PC-3 (cell line): ENCODE results near the gene AARS2. TPM values are rescaled to one million over a fixed set of nuclear protein-coding genes. Genes with fewer than 3 reads are reported as not detected.

ENCODE experiments used
- ATAC-seq: fragments of 200-7000 bp; cut with Tn5 transposase; 2 replicates; pipeline ENCODE4 v1.9.1; 2020; ENCODE audit warnings: mild to moderate bottlenecking, moderate library complexity
- BruUV-seq: library from RNA; stranded (reverse); fragments of 400-500 nt; replicated peaks from 2 replicates; lab custom pipeline; 2021; lab: Mats Ljungman, UMichigan
- CTCF ChIA-PET: fragments of 300-600 bp; sonication (Branson Sonifier 250); formaldehyde crosslinking; loops from one replicate; lab custom pipeline; 2022; ENCODE audit warnings: antibody characterized with exemption; lab: Charles Lee
- POLR2A ChIA-PET: fragments of 300-600 bp; sonication (Branson Sonifier 250); formaldehyde crosslinking; loops from one replicate; lab custom pipeline; 2022; ENCODE audit warnings: antibody characterized with exemption; ENCODE audit not compliant: unreplicated experiment; lab: Charles Lee
- DNase-seq: peaks from one replicate; pipeline ENCODE4 v3.0.0-alpha.2; 2015
- H2AFZ ChIP-seq: fragments of 300-600 bp; sonication (generic); 2 replicates; pipeline ENCODE4 v1.6.0; 2016; ENCODE audit warnings: antibody characterized with exemption, low read length
- H3F3A ChIP-seq: fragments of 300-600 bp; sonication (generic); one replicate; pipeline ENCODE4 v1.6.0; 2017; ENCODE audit warnings: antibody characterized with exemption, low read length, control low read depth, mild to moderate bottlenecking; ENCODE audit not compliant: unreplicated experiment
- H3K27ac ChIP-seq: fragments of 300-600 bp; sonication (generic); 2 replicates; pipeline ENCODE4 v1.5.1; 2016; ENCODE audit warnings: mild to moderate bottlenecking, low read length
- H3K27me3 ChIP-seq: fragments of 300-600 bp; sonication (generic); 2 replicates; pipeline ENCODE4 v1.6.1; 2016; ENCODE audit warnings: low read length, mixed read lengths
- H3K36me3 ChIP-seq: fragments of 300-600 bp; sonication (generic); 2 replicates; pipeline ENCODE4 v1.6.1; 2016; ENCODE audit warnings: low read depth, mixed run types, low read length, mixed read lengths
- H3K4me1 ChIP-seq: fragments of 300-600 bp; sonication (generic); 2 replicates; pipeline ENCODE4 v1.5.1; 2016; ENCODE audit warnings: low read length; ENCODE audit not compliant: insufficient read depth
- H3K4me2 ChIP-seq: fragments of 300-600 bp; sonication (generic); 2 replicates; pipeline ENCODE4 v1.6.0; 2016; ENCODE audit warnings: low read length
- H3K4me3 ChIP-seq: fragments of 300-600 bp; sonication (generic); 2 replicates; pipeline ENCODE4 v1.5.1; 2016; ENCODE audit warnings: mild to moderate bottlenecking, low read length, mixed read lengths
- H3K79me2 ChIP-seq: fragments of 300-600 bp; sonication (generic); 2 replicates; pipeline ENCODE4 v1.6.1; 2017; ENCODE audit warnings: low read length, mixed read lengths
- H3K9ac ChIP-seq: fragments of 300-600 bp; sonication (generic); 2 replicates; pipeline ENCODE4 v1.6.0; 2016; ENCODE audit warnings: mild to moderate bottlenecking, low read length
- H3K9me2 ChIP-seq: fragments of 300-600 bp; sonication (generic); replicated peaks from 2 replicates; pipeline ENCODE4 v1.6.1; 2016; ENCODE audit warnings: mixed run types, low read length, mixed read lengths
- H3K9me3 ChIP-seq: fragments of 300-600 bp; sonication (generic); 2 replicates; pipeline ENCODE4 v1.6.1; 2016; ENCODE audit warnings: low read length, mixed read lengths
- H4K20me1 ChIP-seq: fragments of 300-600 bp; sonication (generic); 2 replicates; pipeline ENCODE4 v1.6.1; 2016; ENCODE audit warnings: low read length, mixed read lengths
- CTCF ChIP-seq: fragments of 300-600 bp; sonication (generic); conservative IDR thresholded peaks from 2 replicates; pipeline ENCODE4 v1.5.1; 2017; ENCODE audit warnings: antibody characterized with exemption, low read depth, mild to moderate bottlenecking, low read length
- EZH2 ChIP-seq: fragments of 300-600 bp; sonication (generic); IDR thresholded peaks from one replicate; pipeline ENCODE4 v1.6.1; 2017; ENCODE audit warnings: antibody characterized with exemption, mild to moderate bottlenecking, low read length; ENCODE audit not compliant: unreplicated experiment
- EZH2phosphoT487 ChIP-seq: fragments of 300-600 bp; sonication (generic); IDR thresholded peaks from 2 replicates; pipeline ENCODE4 v1.6.1; 2018; ENCODE audit warnings: mild to moderate bottlenecking, antibody characterized with exemption, low read length, borderline replicate concordance
- intact Hi-C: fragments of 100-400 bp; cut with micrococcal nuclease; formaldehyde crosslinking; loops from 2 replicates; pipeline ENCODE4 v1.9.0; 2023
- total RNA-seq: library from RNA; depleted of rRNA; stranded (reverse); fragments of >200 nt; gene quantifications from 2 replicates; pipeline ENCODE4 v1.2.3, GENCODE V29; 2014

AARS2 gene
- total RNA-seq, 1 experiment from 2014 or later, result 26.2 TPM

- no peaks in the 10 kb centered on the region for H3K79me2 ChIP-seq
- no peak for TF ChIP-seq EZH2
- TF ChIP-seq CTCF, result no peak
- TF ChIP-seq EZH2phosphoT487, result no peak
- H3K9me2 ChIP-seq, result no peaks in the 10 kb centered on the region
- intact Hi-C loops, result no loop called here
- H3K4me3 ChIP-seq, result no peak overlapping the region
- ChIA-PET CTCF (no interaction called here), POLR2A (no interaction called here)
- DNase-seq, result no peak
- H3K4me2 ChIP-seq, result no peak overlapping the region
- H3K9ac ChIP-seq, result no peak overlapping the region
- ATAC-seq, result no peak
- H3F3A ChIP-seq, result no peaks in the 10 kb centered on the region
- BruUV-seq, result no TSS peak
- H3K4me1 ChIP-seq, result peaks cover 8% of the 10 kb centered on the region; the same call in 1 of the 2 replicates
- H3K27me3 ChIP-seq, result peaks cover 18% of the 10 kb centered on the region
- H3K27ac ChIP-seq, result no peak overlapping the region
- no peaks in the 10 kb centered on the region for H4K20me1 ChIP-seq
- H2AFZ ChIP-seq, result no peak overlapping the region
- H3K36me3 ChIP-seq, result no peaks in the 10 kb centered on the region
- H3K9me3 ChIP-seq, result no peaks in the 10 kb centered on the region
Observed at GRCh38 chr6:44275749-44276648, 37.1 kb downstream of the AARS2 start.

GRCh38 chr6:44275271-44275748 lies 37.8 kb downstream of the AARS2 start:
- H3K27me3 ChIP-seq, result peaks cover 19% of the 10 kb centered on the region
- H3K9me2 ChIP-seq, result no peaks in the 10 kb centered on the region
- H4K20me1 ChIP-seq, result no peaks in the 10 kb centered on the region
- DNase-seq (no peak), ATAC-seq (no peak)
- no peak overlapping the region for H3K4me3 ChIP-seq
- no peak overlapping the region for H3K9ac ChIP-seq
- no peak overlapping the region for H3K27ac ChIP-seq
- H3K9me3 ChIP-seq, result no peaks in the 10 kb centered on the region
- H3F3A ChIP-seq, result no peaks in the 10 kb centered on the region
- H2AFZ ChIP-seq, result no peak overlapping the region
- H3K4me1 ChIP-seq, result peaks cover 8% of the 10 kb centered on the region; the same call in 1 of the 2 replicates
- CTCF ChIA-PET, result no interaction called here
- H3K36me3 ChIP-seq, result no peaks in the 10 kb centered on the region
- intact Hi-C loops, result no loop called here
- no peaks in the 10 kb centered on the region for H3K79me2 ChIP-seq
- TF ChIP-seq EZH2phosphoT487 (no peak), EZH2 (no peak), CTCF (no peak)
- no peak overlapping the region for H3K4me2 ChIP-seq
- BruUV-seq, result no TSS peak
- POLR2A ChIA-PET, result no interaction called here

GRCh38 chr6:44273617-44274016 lies 39.5 kb downstream of the AARS2 start:
- Histone ChIP-seq H3K27me3 (peaks cover 33% of the 10 kb centered on the region), H3K4me1 (no peaks in the 10 kb centered on the region), H3K9ac (no peak overlapping the region), H3K4me2 (no peak overlapping the region), H3F3A (no peaks in the 10 kb centered on the region), H3K9me3 (no peaks in the 10 kb centered on the region), H3K4me3 (no peak overlapping the region), H2AFZ (no peak overlapping the region), H3K79me2 (no peaks in the 10 kb centered on the region), H4K20me1 (no peaks in the 10 kb centered on the region), H3K36me3 (no peaks in the 10 kb centered on the region), H3K9me2 (no peaks in the 10 kb centered on the region), H3K27ac (no peak overlapping the region)
- TF ChIP-seq EZH2phosphoT487, result no peak
- no peak for TF ChIP-seq CTCF
- TF ChIP-seq EZH2, result no peak
- BruUV-seq, result no TSS peak
- ChIA-PET POLR2A (interaction anchor here (0.6 kb wide), 1 partner anchor 1372 kb away, joined by 4 read pairs; no protein-coding TSS in a partner anchor), CTCF (no interaction called here)
- intact Hi-C loops, result no loop called here
- DNase-seq (no peak), ATAC-seq (no peak)
